Left lung (tissue), 10 donors: ENCODE data around the gene RAB11FIP4. TPM values are rescaled to one million over a fixed set of nuclear protein-coding genes. Genes with fewer than 3 reads are reported as not detected.
"Not testable (repeated sequence)": the region's sequence is repeated elsewhere in the genome, so short reads cannot be mapped to it uniquely, and the experiment has no call there.

ENCODE experiments used
- ATAC-seq: fragments of 200-7000 bp; cut with Tn5 transposase; one replicate; pipeline ENCODE4 v1.9.1; 2020; ENCODE audit warnings: moderate library complexity
- DNase-seq, 4 donors: peaks; one replicate each; pipeline ENCODE4 v3.0.0-alpha.2; 2013 to 2020
- H3K27ac ChIP-seq, 2 donors: fragments of 200-600 bp; sonication (generic) in 1 of 2; one replicate each; pipeline versions ENCODE4 v1.5.0 to v1.8.0; 2020 to 2021
- H3K27me3 ChIP-seq, 2 donors: fragments of 200-600 bp; sonication (generic) in 1 of 2; one replicate each; pipeline versions ENCODE4 v1.5.0 to v1.8.0; 2020 to 2021
- H3K36me3 ChIP-seq, 2 donors: fragments of 200-600 bp; sonication (generic) in 1 of 2; one replicate each; pipeline versions ENCODE4 v1.5.0 to v1.8.0; 2020 to 2021
- H3K4me1 ChIP-seq, 2 donors: fragments of 200-600 bp; one replicate each; pipeline ENCODE4 v1.8.0; 2021
- H3K4me3 ChIP-seq, 2 donors: fragments of 200-600 bp; sonication (generic) in 1 of 2; one replicate each; pipeline versions ENCODE4 v1.5.0 to v1.8.0; 2020 to 2021; ENCODE audit warnings: mild to moderate bottlenecking in 1 of 2
- H3K9me3 ChIP-seq, 2 donors: fragments of 200-600 bp; sonication (generic) in 1 of 2; one replicate each; pipeline versions ENCODE4 v1.5.0 to v1.8.0; 2020 to 2021
- intact Hi-C, 2 donors: fragments of 100-400 bp; cut with DNase I; formaldehyde crosslinking; loops; one replicate each; pipeline versions ENCODE4 v1.11.2 to v1.14.2; 2022
- polyA plus RNA-seq, 6 donors: library from polyadenylated mRNA; unstranded; fragments of 120-200 nt; gene quantifications; one replicate each; pipeline ENCODE4 v1.2.1, GENCODE V29; 2013; ENCODE audit not compliant: insufficient read length in 6 of 6
- total RNA-seq, 2 donors: library from RNA; stranded (reverse); fragmentation: NEBNext Ultra II Directional; extraction: Animal tissue kit (Norgen Biotek cat#: 25700); gene quantifications; one replicate each; pipeline ENCODE4 v1.2.1, GENCODE V29; 2021
- TF ChIP-seq, protein P1 (sequence below), 2 donors: fragments of 200-600 bp; sonication (generic) in 1 of 2; IDR thresholded peaks; one replicate each; pipeline versions ENCODE4 v1.5.0 to v1.8.0; 2021; ENCODE audit warnings: antibody characterized with exemption in 2 of 2
- donor health status: DM: no; HTN: yes; CAD: no.
- donor health status: DM: no; HTN: no; CAD: no.

RAB11FIP4 gene
- total and polyA plus RNA-seq, 8 donors, result 7.2 to 19.9 (median 8.2) TPM

DNA sequence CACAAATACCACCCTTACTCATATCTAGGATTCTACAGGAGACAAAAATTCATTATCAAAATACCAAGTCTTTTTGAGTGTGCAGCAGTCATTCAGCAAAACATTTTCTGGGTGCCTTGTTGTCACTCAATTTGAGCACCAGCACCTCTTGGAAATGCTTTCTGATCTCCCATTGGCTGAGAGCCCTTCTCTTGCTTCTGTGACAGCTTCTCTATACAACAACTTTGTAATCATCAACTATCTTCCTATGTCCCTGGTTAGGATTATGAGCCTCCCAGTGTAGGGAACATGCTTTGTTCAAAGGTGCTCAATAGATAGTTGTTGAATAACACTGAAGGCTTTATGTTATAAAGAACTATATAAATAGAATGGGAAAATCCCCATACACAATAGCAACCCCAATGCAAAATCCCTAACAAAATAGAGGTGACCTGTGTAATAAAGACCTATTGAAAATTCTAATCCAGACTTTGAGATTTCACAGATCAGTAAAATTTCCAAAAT lies 10.3 kb upstream of the RAB11FIP4 start:
- no peaks in the 10 kb centered on the region for H3K27me3 ChIP-seq
- no peak overlapping the region for H3K27ac ChIP-seq
- intact Hi-C loops, result no loop called here
- TF ChIP-seq, protein P1, sequence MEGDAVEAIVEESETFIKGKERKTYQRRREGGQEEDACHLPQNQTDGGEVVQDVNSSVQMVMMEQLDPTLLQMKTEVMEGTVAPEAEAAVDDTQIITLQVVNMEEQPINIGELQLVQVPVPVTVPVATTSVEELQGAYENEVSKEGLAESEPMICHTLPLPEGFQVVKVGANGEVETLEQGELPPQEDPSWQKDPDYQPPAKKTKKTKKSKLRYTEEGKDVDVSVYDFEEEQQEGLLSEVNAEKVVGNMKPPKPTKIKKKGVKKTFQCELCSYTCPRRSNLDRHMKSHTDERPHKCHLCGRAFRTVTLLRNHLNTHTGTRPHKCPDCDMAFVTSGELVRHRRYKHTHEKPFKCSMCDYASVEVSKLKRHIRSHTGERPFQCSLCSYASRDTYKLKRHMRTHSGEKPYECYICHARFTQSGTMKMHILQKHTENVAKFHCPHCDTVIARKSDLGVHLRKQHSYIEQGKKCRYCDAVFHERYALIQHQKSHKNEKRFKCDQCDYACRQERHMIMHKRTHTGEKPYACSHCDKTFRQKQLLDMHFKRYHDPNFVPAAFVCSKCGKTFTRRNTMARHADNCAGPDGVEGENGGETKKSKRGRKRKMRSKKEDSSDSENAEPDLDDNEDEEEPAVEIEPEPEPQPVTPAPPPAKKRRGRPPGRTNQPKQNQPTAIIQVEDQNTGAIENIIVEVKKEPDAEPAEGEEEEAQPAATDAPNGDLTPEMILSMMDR (IDR thresholded peaks at IDR 0.05), result no peak
- H3K36me3 ChIP-seq, result no peaks in the 10 kb centered on the region
- no peaks in the 10 kb centered on the region for H3K4me1 ChIP-seq
- no peak overlapping the region for H3K4me3 ChIP-seq
- no peaks in the 10 kb centered on the region for H3K9me3 ChIP-seq
- DNase-seq (no peak), ATAC-seq (no peak)

DNA sequence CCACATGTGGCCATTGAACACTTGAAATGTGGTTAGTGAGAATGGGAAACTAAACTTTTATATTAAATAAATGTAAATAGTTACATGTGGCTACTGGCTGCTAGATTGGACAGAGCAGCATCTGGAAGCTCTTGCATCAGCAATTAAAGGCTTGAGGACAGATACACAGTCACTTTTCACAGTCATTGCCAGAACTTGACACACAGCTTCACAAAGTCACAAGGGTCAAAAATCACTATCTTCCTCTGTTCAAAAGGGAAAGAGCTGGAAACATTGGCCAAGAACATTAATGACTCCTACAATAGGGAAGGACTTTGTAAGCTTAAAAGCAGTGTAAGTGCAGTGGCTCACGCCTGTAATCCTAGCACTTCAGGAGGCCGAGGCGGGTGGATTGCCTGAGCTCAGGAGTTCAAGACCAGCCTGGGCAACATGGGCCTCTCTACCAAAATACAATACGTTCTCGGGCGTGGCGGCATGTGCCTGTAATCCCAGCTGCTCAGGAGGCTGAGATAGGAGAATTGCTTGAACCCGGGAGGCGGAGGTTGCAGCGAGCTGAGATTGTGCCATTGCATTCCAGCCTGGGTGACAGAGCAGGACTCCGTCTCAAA lies 8.7 kb upstream of the RAB11FIP4 start:
- intact Hi-C loops, H3K27me3 ChIP-seq, H3K27ac ChIP-seq, ATAC-seq, H3K4me1 ChIP-seq, H3K9me3 ChIP-seq, H3K4me3 ChIP-seq, DNase-seq, H3K36me3 ChIP-seq: not testable (repeated sequence)

DNA sequence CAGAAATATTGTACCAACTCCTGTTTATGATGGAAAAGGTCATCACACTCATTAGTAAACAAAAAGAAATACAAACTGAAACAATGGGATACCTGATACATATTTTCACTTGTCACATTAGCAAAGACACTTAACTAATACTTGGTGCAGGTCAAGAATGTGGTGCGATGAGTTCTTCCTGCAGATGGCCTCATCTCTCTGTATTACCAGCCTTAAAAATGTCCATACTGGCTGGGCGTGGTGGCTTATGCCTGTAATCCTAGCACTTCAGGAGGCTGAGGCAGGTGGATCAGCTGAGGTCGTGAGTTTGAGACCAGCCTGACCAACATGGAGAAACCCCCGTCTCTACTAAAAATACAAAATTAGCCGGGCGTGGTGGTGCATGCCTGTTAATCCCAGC lies 8.0 kb upstream of the RAB11FIP4 start:
- H3K27me3 ChIP-seq, DNase-seq, H3K27ac ChIP-seq, H3K9me3 ChIP-seq, H3K4me1 ChIP-seq, H3K4me3 ChIP-seq, intact Hi-C loops, H3K36me3 ChIP-seq, ATAC-seq: not testable (repeated sequence)

DNA sequence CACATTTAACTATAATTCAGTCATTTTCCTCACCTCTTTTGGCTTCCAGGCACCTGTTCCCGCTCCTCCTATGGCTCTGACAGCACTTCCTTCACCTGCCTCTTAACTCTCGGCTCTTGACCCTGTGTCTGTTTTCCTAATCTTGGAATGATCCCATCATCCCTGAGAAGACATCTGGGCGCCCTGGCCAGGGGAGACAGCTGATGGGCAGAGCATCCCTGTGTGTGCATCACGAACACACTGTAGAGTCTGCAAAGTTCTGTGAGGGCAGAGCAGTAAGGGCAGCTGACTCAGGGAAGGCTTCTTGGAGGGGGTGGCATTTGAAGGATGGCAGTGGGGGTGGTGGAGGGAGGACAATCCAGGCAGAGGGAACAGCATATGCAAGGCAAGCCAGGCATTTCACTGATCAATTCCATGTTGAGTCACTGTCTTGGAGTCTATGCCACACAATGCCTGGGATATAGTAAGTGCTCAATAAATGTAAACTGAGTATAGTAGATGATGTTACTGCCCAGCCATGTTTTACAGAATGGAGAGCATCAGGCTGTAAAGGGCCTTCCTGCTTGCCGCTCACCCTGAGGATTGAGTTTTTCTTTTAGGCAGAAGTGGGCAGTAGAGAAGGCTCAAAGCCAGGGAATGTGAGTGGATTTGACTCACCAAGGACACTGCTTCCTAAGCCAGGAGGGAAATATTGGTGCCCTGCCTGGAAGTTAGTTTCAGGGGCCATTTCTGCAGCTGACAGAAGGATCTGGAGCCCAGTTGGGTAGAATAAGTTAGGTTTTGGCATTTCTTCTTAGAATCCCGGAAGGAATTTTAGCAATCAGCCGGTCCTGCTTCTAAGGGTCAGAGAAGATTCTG lies 5.8 kb upstream of the RAB11FIP4 start:
- H3K9me3 ChIP-seq, result no peaks in the 10 kb centered on the region
- intact Hi-C loops, result no loop called here

DNA sequence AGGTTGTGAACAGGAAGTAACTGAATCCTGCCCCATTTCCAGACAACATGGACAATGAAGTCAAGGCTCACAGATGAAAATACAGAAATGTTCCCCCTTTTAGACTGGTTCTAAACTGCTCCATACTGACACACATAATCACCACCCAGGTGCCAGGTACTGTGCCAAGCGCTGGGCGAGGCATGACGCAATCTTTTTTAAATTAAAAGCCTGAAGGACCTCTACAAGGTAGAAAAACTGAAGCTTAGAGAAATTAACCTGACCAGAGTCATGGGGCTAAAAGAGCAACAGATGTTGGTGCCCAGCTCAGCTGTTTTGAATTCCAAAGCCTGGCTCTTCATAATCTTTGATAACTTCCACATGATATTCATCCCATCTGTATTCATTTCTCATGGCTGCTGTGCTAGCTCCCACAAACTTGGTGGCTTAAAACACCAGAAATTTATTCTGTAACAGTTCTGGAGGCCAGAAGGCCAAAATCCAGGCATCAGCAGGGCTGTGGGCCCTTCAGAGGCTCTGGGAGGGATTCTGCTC lies 4.9 kb upstream of the RAB11FIP4 start:
- Histone ChIP-seq H3K4me1 (peaks cover 0 to 7% of the 10 kb centered on the region in 2 donors), H3K36me3 (no peaks in the 10 kb centered on the region), H3K27ac (no peak overlapping the region), H3K4me3 (no peak overlapping the region), H3K9me3 (no peaks in the 10 kb centered on the region), H3K27me3 (peaks cover 16 to 34% of the 10 kb centered on the region in 2 donors)
- intact Hi-C loops, result no loop called here
- no peak for ATAC-seq
- TF ChIP-seq, protein P1 (IDR thresholded peaks at IDR 0.05), result no peak
- no peak for DNase-seq

More for the DNA sequence above, 5.8 kb upstream of the RAB11FIP4 start:
- no peaks in the 10 kb centered on the region for H3K36me3 ChIP-seq
- no peak overlapping the region for H3K4me3 ChIP-seq
- H3K27ac ChIP-seq, result no peak overlapping the region
- DNase-seq (no peak), ATAC-seq (no peak)
- TF ChIP-seq, protein P1 (IDR thresholded peaks at IDR 0.05), result no peak
- peaks cover 0 to under 1% of the 10 kb centered on the region in 2 donors for H3K4me1 ChIP-seq
- peaks cover 9 to 26% of the 10 kb centered on the region in 2 donors for H3K27me3 ChIP-seq

DNA sequence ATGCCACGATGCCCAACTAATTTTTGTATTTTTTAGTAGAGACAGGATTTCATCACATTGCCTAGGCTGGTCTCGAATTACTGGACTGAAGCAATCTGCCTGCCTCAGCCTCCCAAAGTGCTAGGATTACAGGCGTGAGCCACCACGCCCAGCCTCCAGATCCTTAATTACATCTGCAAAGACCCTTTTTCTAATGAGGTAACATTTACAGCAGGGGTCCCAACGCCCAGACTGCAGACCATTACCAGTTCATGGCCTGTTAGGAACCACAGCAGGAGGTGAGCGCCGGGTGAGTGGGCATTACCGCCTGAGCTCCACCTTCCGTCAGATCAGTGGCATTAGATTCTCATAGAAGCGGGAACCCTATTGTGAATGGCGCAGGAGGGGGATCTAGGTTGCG lies 4.0 kb upstream of the RAB11FIP4 start:
- Histone ChIP-seq H3K4me1 (peaks cover 0 to 13% of the 10 kb centered on the region in 2 donors), H3K4me3 (no peak overlapping the region), H3K27ac (no peak overlapping the region), H3K9me3 (no peaks in the 10 kb centered on the region), H3K27me3 (peaks cover 23 to 42% of the 10 kb centered on the region in 2 donors), H3K36me3 (no peaks in the 10 kb centered on the region)
- ATAC-seq (no peak), DNase-seq (no peak)
- intact Hi-C loops, result no loop called here
- TF ChIP-seq, protein P1 (IDR thresholded peaks at IDR 0.05), result no peak
